Prostate gland (tissue), 2 donors: ENCODE measurements around the gene ENGASE. TPM values are rescaled to one million over a fixed set of nuclear protein-coding genes. Genes with fewer than 3 reads are reported as not detected.

Experiments used
- DNase-seq: peaks from one replicate; pipeline ENCODE4 v3.0.0-alpha.2; 2019; ENCODE audit warnings: low spot score
- H3K27ac ChIP-seq, 2 donors: fragments of 200-600 bp; sonication (generic); 2 replicates each; pipeline ENCODE4 v1.5.1; 2017 to 2019
- H3K27me3 ChIP-seq: fragments of 200-600 bp; sonication (generic); replicated peaks from 2 replicates; pipeline ENCODE4 v1.5.1; 2019; ENCODE audit not compliant: insufficient read depth
- H3K36me3 ChIP-seq, 2 donors: fragments of 200-600 bp; sonication (generic); 1 replicate in 1 of 2; 2 replicates in 1 of 2; pipeline versions ENCODE4 v1.5.1 to v1.8.1; 2017 to 2019
- H3K4me1 ChIP-seq: fragments of 200-600 bp; sonication (generic); replicated peaks from 2 replicates; pipeline ENCODE4 v1.5.1; 2019
- H3K4me3 ChIP-seq, 2 donors: fragments of 200-600 bp; sonication (generic); 2 replicates each; pipeline ENCODE4 v1.5.1; 2017 to 2019
- H3K9me3 ChIP-seq: fragments of 200-600 bp; sonication (generic); 2 replicates; pipeline ENCODE4 v1.5.1; 2017
- CTCF ChIP-seq, 4 experiments: fragments of 200-600 bp in 2 of 4; fragments of 450-650 bp in 2 of 4; sonication (generic) in 2 of 4; IDR thresholded peaks; 1 replicate in 3 of 4; 2 replicates in 1 of 4; pipeline ENCODE4 v1.5.1; 2016 to 2019; ENCODE audit warnings: antibody characterized with exemption in 4 of 4, mild to moderate bottlenecking in 2 of 4, moderate library complexity in 2 of 4
- POLR2A ChIP-seq: fragments of 450-650 bp; IDR thresholded peaks from one replicate; pipeline ENCODE4 v1.6.1; 2016; ENCODE audit warnings: antibody characterized with exemption, mild to moderate bottlenecking
- POLR2AphosphoS5 ChIP-seq: sonication (generic); formaldehyde crosslinking; IDR thresholded peaks from one replicate; pipeline ENCODE4 v1.6.1; 2017; ENCODE audit warnings: antibody characterized with exemption
- WGBS: methylation state at CpG from one replicate; pipeline ENCODE4 v1.1.5; 2018; 5-methylcytosine and 5-hydroxymethylcytosine counted together
- intact Hi-C: fragments of 100-400 bp; cut with DNase I; formaldehyde crosslinking; loops from one replicate; pipeline ENCODE4 v1.14.2; 2022
- total RNA-seq, 2 donors: library from RNA; depleted of rRNA; stranded (reverse); fragments of >200 nt; gene quantifications; one replicate each; pipeline ENCODE4 v1.1.0, GENCODE V29; 2016

The ENGASE gene
- total RNA-seq, 2 donors from 2014 or later = 19.4 to 45.7 TPM

GRCh38 chr17:79041723-79042420, 32.8 kb upstream of the ENGASE start:
- intact Hi-C loops = no loop called here
- DNase-seq = no peak
- TF ChIP-seq POLR2A (no peak), CTCF (IDR thresholded peaks at IDR 0.05) (no peak), POLR2AphosphoS5 (no peak)
- H3K36me3 ChIP-seq = no peaks in the 10 kb centered on the region
- no peaks in the 10 kb centered on the region for H3K27me3 ChIP-seq
- H3K27ac ChIP-seq = no peak overlapping the region
- 86% methylated on average over 29 of the region's 29 CpGs for WGBS
- no peaks in the 10 kb centered on the region for H3K9me3 ChIP-seq
- no peaks in the 10 kb centered on the region for H3K4me1 ChIP-seq
- H3K4me3 ChIP-seq = no peak overlapping the region

- Histone ChIP-seq H3K27me3 (no peaks in the 10 kb centered on the region), H3K36me3 (no peaks in the 10 kb centered on the region), H3K27ac (no peak overlapping the region), H3K4me1 (no peaks in the 10 kb centered on the region), H3K9me3 (no peaks in the 10 kb centered on the region), H3K4me3 (no peak overlapping the region)
- peak; percentile 79 for DNase-seq
- TF ChIP-seq CTCF (IDR thresholded peaks at IDR 0.05) (peak; percentile 84 to 95 (median 92)), POLR2AphosphoS5 (peak; percentile 54), POLR2A (no peak)
- 66% methylated on average over 13 of the region's 13 CpGs for WGBS
- intact Hi-C loops = no loop called here
Observed at GRCh38 chr17:79042421-79043190, 32.0 kb upstream of the ENGASE start.

GRCh38 chr17:79043191-79043930, 31.3 kb upstream of the ENGASE start:
- Histone ChIP-seq H3K36me3 (no peaks in the 10 kb centered on the region), H3K27me3 (no peaks in the 10 kb centered on the region), H3K27ac (no peak overlapping the region), H3K4me3 (no peak overlapping the region), H3K4me1 (no peaks in the 10 kb centered on the region), H3K9me3 (no peaks in the 10 kb centered on the region)
- intact Hi-C loops = no loop called here
- TF ChIP-seq POLR2AphosphoS5 = no peak
- no peak for TF ChIP-seq POLR2A
- TF ChIP-seq CTCF (IDR thresholded peaks at IDR 0.05) = no peak
- 86% methylated on average over 10 of the region's 10 CpGs for WGBS
- DNase-seq = no peak

- intact Hi-C loops = no loop called here
Observed at GRCh38 chr17:79043931-79044320, 30.7 kb upstream of the ENGASE start.

More at GRCh38 chr17:79043931-79044320, 30.7 kb upstream of the ENGASE start:
- H3K9me3 ChIP-seq = no peaks in the 10 kb centered on the region
- TF ChIP-seq POLR2AphosphoS5 (no peak), CTCF (IDR thresholded peaks at IDR 0.05) (no peak), POLR2A (no peak)
- H3K4me3 ChIP-seq = no peak overlapping the region
- 72% methylated on average over 12 of the region's 12 CpGs for WGBS
- H3K27ac ChIP-seq = no peak overlapping the region
- no peak for DNase-seq
- no peaks in the 10 kb centered on the region for H3K27me3 ChIP-seq
- H3K36me3 ChIP-seq = no peaks in the 10 kb centered on the region
- no peaks in the 10 kb centered on the region for H3K4me1 ChIP-seq
